Right hindlimb (tissue), 1 donor: ENCODE results near the gene SASH1.
A peak's percentile ranks its signal among the peaks of the same experiment; 100 is the strongest.

Experiments
- DNase-seq: peaks from one replicate; pipeline ENCODE4 v3.0.0-alpha.2; 2018

The SASH1 gene

DNA sequence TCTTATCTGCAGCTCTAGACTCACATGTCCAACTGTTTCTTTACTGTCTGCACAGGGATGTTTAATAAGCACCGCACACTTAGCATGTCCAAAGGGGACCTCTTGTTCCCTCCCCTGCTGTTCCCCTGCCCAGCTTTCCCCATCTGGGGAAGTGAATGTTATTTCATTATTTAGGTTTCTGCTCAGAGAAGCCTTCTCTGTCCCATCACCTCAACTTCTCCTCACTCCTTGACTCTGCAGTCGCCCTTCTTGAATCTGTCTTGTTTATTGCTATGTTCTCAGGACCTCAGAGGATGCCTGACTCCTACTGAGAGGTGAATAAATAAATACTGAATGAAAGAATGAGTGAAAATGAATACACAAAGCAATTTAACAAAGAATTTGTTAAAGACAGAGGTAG lies 121.0 kb downstream of the SASH1 start:
- no peak for DNase-seq

DNA sequence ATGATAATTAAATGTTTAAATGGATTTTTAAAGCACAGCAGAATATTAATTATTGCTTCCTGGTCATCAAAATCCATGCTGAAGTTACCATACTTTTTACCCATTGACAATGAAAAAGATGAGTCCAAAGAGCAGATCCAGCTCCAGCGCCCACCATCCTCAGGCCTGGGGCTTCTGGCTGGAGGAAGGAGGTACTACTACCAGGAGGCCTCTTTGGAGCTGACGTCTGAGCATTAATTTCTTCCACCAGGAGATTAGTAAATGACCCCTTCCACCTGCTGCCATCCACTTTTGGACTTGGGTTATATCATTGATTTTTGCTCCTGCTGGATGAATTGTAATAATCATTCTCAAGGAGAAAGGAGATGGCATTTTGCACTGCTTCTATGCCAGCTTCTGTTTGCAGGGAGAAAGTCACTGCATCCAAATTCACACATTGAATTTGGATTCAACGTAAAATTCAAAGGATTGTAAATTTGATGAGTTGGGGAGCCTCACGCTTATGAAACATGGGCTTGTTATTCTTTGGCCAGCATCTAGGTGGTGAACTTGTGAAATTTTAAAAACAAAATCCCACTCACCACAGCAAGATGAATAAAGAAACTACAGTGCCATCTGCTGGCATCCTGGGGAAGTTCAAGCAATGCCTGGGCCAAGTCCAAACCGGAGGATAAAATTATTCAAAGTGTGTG lies 121.8 kb downstream of the SASH1 start:
- DNase-seq = peak; percentile 84

DNA sequence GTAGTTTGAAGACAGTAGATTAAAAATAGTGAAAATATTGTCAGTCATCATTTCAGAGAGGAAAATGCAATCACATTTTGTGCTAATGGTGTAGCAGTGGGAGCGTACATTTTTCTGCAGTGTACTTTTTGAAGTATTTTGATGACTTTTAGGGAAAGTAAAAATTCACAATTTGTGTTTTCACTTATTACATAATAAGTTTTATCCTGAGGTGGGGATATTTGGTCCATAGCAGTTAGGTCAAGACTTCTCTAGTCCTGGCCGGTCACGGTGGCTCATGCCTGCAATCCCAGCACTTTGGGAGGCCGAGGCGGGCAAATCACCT lies 122.3 kb downstream of the SASH1 start:
- no peak for DNase-seq

DNA sequence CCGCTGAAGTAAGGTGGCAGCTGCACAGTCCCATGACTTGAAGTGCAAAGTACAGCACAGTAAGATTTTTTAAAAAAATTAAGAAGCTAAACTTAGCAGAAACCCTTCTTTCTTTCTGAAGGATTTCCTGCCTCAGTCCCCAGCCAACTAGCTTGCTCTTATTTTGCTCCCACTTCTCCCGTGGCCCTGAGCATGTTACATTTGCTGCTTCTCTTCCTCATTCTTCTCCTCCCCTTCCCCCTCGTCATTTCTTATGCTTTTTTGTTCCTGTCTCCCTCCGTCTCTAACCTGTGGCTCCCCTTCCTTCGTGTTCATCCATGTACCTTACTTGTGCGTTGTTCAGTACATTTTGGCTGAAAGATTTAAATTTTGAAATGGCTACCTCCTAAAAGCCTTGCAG lies 123.0 kb downstream of the SASH1 start:
- no peak for DNase-seq

- no peak for DNase-seq
Observed at GRCh38 chr6:148466158-148466557, 123.5 kb downstream of the SASH1 start.

DNA sequence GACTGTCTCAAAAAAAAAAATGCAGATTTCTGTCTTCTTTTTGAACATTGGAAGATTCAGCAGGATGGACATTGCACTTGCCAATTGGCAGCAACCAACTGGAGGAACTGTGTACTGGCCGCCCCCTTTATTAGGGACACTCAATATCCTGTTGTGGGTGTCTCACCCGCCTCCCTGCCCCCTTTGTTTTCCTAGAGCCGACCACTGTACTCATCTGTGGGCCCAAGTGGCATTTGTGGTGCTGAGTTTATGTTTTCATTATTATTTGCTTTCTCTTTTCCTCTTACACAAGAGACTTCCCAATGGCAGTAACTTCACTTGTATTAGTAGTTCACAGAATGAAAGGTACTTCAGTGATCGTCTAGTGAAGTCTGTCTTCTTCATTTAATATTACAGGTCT lies 125.3 kb downstream of the SASH1 start:
- DNase-seq = no peak

GRCh38 chr6:148470156-148470555 lies 127.5 kb downstream of the SASH1 start:
- DNase-seq = no peak

DNA sequence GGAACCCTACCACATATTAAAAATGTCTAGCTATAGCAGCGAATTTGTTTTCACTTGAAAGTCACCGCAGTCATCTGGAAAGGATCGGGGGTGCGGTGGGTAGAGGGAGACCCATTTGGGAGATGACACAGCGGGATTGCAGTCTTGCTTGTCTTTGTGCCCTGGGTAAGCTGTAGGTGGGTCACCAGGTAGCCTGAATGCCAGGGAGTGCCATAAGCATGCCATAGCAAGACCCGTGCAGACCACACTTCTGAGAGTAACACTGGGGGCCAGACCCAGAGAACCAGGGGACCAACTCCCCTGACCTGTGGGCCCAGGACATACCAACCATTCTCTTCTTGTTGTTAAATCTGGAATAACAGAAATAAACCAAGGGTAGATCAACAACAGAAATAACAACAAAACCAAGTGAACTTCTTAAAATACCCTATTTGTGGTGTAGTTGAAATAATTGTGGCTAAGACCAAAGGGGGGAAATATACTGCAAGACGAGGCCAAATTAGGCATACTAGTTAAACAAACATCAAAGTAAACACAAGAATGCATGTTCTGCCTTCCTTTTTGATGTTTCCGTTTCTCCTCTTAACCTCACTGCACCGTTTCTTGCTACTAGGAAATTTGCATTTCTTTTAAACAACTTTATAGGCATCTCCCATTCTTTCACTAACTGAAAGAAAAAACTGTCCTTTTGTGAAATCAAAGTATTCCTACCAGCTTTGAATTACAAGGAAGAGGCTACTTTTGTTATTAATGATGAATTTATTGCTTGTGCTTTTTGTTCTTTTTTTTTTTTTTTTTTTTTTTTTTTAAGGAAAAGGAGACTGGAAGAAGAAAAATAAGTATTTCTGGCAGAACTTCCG lies 128.2 kb downstream of the SASH1 start:
- no peak for DNase-seq

DNA sequence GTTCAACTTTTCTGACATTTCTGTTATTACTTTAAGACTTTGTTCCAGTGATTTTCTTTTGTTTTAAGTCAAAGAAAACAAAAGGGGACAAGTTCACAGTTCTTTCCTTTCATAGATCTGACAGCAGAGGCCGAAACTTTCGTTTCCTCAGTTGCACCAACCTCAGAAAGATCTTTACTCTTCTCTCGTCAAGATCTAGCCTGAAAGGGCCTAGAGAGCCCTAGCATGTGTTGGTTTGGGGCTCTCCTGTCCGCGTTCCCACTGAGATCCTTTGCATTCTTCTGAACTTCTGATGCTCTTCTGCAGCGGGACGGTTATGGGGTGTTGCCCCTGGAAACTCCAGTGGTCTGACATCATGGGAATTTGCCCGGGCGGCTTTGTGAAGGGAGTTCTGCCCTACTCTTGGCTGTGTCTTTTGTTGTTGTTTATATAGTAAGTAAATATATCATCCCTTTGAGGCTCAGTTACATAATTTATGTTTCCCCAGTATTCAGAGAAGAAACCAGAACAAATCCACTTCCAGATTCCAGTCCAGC lies 129.1 kb downstream of the SASH1 start:
- DNase-seq = peak; percentile 47

DNA sequence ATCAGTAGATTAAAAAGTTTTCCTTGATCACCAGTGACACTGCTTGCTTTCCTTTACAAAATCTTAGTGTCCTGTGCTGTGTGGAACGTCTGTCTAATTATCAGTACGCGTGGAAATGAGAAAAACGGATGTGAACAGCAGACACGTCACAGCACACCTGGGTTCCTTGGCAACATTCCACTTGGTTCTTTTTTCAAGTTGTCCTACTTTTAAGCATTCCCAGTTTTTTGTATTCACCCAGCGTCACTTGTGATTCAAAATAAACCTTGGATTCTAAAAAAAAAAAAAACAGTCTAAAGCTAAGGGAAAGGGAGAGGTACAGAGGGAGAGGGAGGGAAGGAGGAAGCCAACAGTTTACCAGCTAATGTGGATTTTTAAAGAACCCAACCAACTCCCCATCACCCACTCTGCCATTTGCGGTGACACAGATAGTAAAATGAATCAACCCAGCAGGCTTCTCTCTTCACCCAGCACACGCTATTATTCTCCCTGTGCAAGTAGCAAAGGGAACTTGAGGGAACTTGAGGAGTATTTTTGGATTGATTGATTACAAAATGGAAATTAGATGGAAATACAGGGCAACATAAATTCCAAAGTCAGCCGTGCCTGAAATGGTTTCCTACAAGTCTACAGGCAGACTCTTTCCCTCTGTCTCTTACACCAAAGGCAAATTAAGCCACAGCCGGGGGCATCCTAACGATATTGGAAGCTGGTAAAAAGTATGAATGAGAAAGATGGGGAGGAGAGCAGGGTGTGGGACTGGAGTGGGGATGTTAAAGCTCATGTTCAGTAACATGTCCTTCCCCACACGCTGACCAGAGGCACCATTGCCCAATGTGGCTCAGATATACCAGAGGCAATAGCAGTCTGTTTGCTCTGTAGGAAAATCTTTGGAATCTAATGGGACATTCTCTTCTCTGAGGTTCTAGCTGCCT lies 129.8 kb downstream of the SASH1 start:
- DNase-seq = no peak

DNA sequence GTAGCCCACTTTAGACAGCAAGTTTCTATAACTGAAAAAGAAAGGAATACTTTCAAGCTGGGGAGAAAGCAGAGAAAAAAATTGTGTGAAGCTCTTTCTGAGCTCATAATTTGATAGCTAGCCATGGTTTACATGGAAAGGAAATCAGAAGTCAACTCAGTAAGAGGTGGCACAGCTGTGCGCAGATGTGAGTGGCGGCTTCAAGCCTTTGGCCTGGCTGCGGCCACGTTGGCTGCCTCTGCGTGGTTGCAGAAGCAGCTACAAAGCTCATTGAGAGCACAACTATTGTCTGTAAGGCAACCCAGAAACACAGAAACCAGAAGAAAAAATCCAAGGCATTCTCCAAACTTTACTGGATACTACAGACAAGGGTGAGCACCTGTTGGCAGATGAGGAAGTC lies 136.9 kb downstream of the SASH1 start:
- no peak for DNase-seq

GRCh38 chr6:148487461-148487860 lies 144.8 kb downstream of the SASH1 start:
- no peak for DNase-seq

DNA sequence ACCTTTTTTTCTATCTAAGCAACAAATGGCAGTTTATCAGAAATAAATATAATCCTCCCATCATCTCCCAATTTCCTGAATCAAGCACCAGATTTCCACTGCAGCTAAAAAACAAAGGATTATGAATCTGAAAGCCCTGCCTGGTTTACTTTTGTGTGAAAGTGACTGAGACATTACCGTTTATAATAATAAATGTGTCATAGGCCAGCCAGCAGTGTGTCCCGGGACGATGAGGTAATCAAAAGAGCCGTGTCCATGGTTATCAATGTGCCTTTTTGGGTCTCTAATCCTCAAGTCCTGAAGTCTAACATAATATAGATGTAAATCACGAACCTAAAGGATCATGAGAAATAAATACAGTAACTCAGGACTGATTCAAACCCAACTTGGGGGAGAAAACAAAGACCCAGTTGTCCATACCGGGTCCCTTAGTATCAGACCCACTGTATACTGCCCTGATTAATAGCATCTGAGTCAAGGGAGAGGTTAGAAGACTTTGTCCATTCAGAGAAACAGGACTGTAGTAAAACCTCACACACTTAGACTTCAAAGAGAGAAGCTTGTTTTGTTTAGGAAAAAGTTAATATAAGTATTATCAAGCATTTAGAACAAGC lies 149.1 kb downstream of the SASH1 start:
- DNase-seq = no peak

- no peak for DNase-seq
Observed at GRCh38 chr6:148492654-148493290, 150.1 kb downstream of the SASH1 start.

- no peak for DNase-seq
Observed at GRCh38 chr6:148493424-148493823, 150.8 kb downstream of the SASH1 start.

- no peak for DNase-seq
Observed at GRCh38 chr6:148494226-148494625, 151.6 kb downstream of the SASH1 start.

DNA sequence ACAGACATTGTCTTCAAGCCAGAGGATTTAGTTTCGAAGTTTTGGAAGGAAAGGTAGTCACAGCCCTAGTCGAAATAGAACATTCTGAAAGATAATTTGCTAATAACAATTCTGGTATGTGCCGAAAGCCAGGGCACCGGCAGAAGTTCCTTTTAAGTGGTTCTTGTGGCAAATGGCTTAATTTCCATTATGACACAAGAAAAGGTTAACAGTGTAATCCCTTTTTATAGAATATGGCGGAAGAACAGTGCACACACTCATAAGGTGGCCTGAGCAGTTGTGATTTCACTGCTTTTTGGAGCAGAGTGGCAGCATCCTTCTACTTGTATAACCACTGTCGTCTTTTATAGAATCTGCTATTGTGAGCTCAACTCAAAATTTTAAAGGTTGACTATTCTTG lies 152.4 kb downstream of the SASH1 start:
- DNase-seq = no peak

DNA sequence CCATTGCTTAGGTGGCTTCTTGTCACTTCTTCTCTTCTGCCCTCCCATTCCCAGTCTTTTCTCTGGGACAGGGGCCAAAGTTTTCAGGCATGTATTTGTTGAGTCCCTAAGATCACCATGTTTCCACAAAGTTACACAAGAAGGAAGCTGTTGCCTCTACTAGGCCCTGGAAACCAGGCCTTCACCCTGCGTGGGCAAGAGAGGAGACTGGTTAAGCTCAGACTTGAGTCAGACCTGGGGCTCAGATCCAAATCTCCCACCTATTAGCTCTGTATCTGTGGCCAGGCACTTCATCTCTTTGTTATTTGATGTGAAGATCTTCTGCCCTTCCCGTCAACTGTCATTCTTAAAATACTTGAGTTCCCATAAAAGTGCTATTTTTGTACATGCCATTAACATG lies 154.6 kb downstream of the SASH1 start:
- no peak for DNase-seq

DNA sequence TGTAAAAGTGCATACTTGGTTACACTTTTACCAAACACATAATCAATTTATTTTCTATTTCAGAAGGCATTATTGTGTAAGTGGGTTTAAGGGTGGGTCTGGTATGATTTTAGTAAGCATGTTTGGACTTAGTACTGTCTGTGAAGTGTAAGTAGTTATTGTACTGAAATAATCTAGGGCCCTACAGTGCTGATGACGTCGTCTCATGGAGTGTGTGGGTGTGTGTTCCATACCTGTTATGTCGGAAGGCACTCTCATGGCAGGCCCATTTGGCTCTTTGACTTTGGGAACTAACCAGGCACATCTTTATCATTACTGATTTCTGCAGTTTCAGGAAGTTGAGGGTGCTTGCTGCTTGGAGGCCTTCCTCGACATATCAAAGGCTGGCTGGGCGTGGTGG lies 155.1 kb downstream of the SASH1 start:
- no peak for DNase-seq

DNA sequence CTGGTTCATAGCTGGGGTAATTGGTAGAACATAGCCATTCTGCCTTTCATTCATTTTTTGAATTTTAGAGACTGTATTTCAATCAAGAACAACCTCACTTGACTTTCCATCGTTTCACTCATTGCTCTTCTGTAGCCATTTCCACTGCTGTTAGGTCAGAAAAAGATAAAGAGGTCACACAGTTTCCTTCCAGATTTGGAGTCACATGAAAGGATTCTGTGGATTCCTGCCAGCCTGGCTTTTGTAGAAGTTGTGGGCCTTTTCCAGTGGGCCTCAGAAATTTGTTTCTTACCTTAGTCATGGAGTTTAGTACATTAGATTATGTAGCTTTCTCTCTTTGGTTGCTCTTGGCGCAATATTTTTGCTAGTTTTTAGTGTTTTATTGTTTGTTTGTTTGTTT lies 157.8 kb downstream of the SASH1 start:
- no peak for DNase-seq

- DNase-seq = no peak
Observed at GRCh38 chr6:148501178-148501590, 158.5 kb downstream of the SASH1 start.

GRCh38 chr6:148502083-148502772 lies 159.6 kb downstream of the SASH1 start:
- peak; percentile 42 for DNase-seq
